SK-N-SH treated with all-trans-retinoic acid at 6 μM for 48 hours (cell line): Measurements from ENCODE around the gene DNAH2.

Experiments used
- ATAC-seq: fragments of 200-7000 bp; cut with Tn5 transposase; 3 replicates; pipeline ENCODE4 v1.9.1; 2020; ENCODE audit warnings: mild to moderate bottlenecking, moderate library complexity
- ARNTL ChIP-seq: fragments of 450-650 bp; formaldehyde crosslinking; IDR thresholded peaks from 2 replicates; pipeline ENCODE4 v1.5.0; 2020; ENCODE audit warnings: low read depth, mild to moderate bottlenecking, moderate library complexity, borderline replicate concordance
- BACH2 ChIP-seq: fragments of 250-450 bp; sonication (Bioruptor Pico); IDR thresholded peaks from 2 replicates; pipeline ENCODE4 v1.9.0; 2021; ENCODE audit warnings: mild to moderate bottlenecking, borderline replicate concordance
- CSDC2 ChIP-seq: fragments of 250-450 bp; sonication (Bioruptor Pico); IDR thresholded peaks from 2 replicates; pipeline ENCODE4 v1.5.0; 2020; ENCODE audit warnings: mild to moderate bottlenecking, moderate library complexity
- ESRRG ChIP-seq: fragments of 250-450 bp; sonication (Bioruptor Pico); IDR thresholded peaks from 2 replicates; pipeline ENCODE4 v1.6.1; 2021; ENCODE audit warnings: mild to moderate bottlenecking
- GLIS3 ChIP-seq: fragments of 250-450 bp; sonication (Bioruptor Pico); IDR thresholded peaks from 2 replicates; pipeline ENCODE4 v1.5.0; 2020; ENCODE audit warnings: mild to moderate bottlenecking, moderate library complexity
- ISL1 ChIP-seq: fragments of 250-450 bp; sonication (Bioruptor Pico); IDR thresholded peaks from 2 replicates; pipeline ENCODE4 v2.1.2; 2022; ENCODE audit warnings: mild to moderate bottlenecking, moderate library complexity
- OSR1 ChIP-seq: fragments of 250-450 bp; sonication (Bioruptor Pico); IDR thresholded peaks from 2 replicates; pipeline ENCODE4 v1.8.0; 2022; ENCODE audit warnings: moderate library complexity, mild to moderate bottlenecking, inconsistent platforms
- PPARA ChIP-seq: fragments of 250-450 bp; sonication (Bioruptor Pico); IDR thresholded peaks from 2 replicates; pipeline ENCODE4 v1.5.0; 2020; ENCODE audit warnings: mild to moderate bottlenecking, borderline replicate concordance
- RARB ChIP-seq: fragments of 250-450 bp; sonication (Bioruptor Pico); IDR thresholded peaks from 2 replicates; pipeline ENCODE4 v1.8.0; 2021; ENCODE audit warnings: mild to moderate bottlenecking, moderate library complexity
- SNAI2 ChIP-seq: fragments of 250-450 bp; sonication (Bioruptor Pico); IDR thresholded peaks from 2 replicates; pipeline ENCODE4 v1.5.0; 2020; ENCODE audit warnings: mild to moderate bottlenecking, moderate library complexity
- TCF4 ChIP-seq: fragments of 250-450 bp; sonication (Bioruptor Pico); IDR thresholded peaks from 2 replicates; pipeline ENCODE4 v1.8.0; 2021; ENCODE audit warnings: mild to moderate bottlenecking, moderate library complexity, borderline replicate concordance
- TOX ChIP-seq: fragments of 250-450 bp; sonication (Bioruptor Pico); IDR thresholded peaks from 2 replicates; pipeline ENCODE4 v1.8.0; 2021; ENCODE audit warnings: mild to moderate bottlenecking, moderate library complexity, borderline replicate concordance
- ZC3H10 ChIP-seq: fragments of 250-450 bp; sonication (Bioruptor Pico); IDR thresholded peaks from 2 replicates; pipeline ENCODE4 v1.5.1; 2021; ENCODE audit warnings: mild to moderate bottlenecking, moderate library complexity
- ZFP3 ChIP-seq: fragments of 250-450 bp; sonication (Bioruptor Pico); IDR thresholded peaks from 2 replicates; pipeline ENCODE4 v1.5.0; 2020; ENCODE audit warnings: mild to moderate bottlenecking, moderate library complexity
- ZFP30 ChIP-seq: fragments of 450-650 bp; formaldehyde crosslinking; IDR thresholded peaks from 2 replicates; pipeline ENCODE4 v1.5.0; 2022; ENCODE audit warnings: mild to moderate bottlenecking, moderate library complexity
- ZNF565 ChIP-seq: fragments of 450-650 bp; formaldehyde crosslinking; conservative IDR thresholded peaks from 2 replicates; pipeline ENCODE4 v1.5.0; 2020; ENCODE audit warnings: low read depth, mild to moderate bottlenecking, moderate library complexity
- ZNF70 ChIP-seq: fragments of 450-650 bp; formaldehyde crosslinking; IDR thresholded peaks from 2 replicates; pipeline ENCODE4 v1.5.0; 2020; ENCODE audit warnings: mild to moderate bottlenecking, moderate library complexity
- ZNF8 ChIP-seq: fragments of 450-650 bp; formaldehyde crosslinking; IDR thresholded peaks from 2 replicates; pipeline ENCODE4 v1.5.0; 2020; ENCODE audit warnings: mild to moderate bottlenecking, moderate library complexity
- TF ChIP-seq, protein P1 (sequence below): fragments of 250-450 bp; sonication (Bioruptor Pico); IDR thresholded peaks from 2 replicates; pipeline ENCODE4 v1.8.0; 2021; ENCODE audit warnings: low read depth, mild to moderate bottlenecking, moderate library complexity, borderline replicate concordance
- TF ChIP-seq, protein P2 (sequence below): fragments of 250-450 bp; sonication (Bioruptor Pico); IDR thresholded peaks from 2 replicates; pipeline ENCODE4 v1.5.1; 2021; ENCODE audit warnings: mild to moderate bottlenecking, moderate library complexity
- TF ChIP-seq, protein P3 (sequence below): fragments of 250-450 bp; sonication (Bioruptor Pico); IDR thresholded peaks from 2 replicates; pipeline ENCODE4 v1.8.0; 2020; ENCODE audit warnings: mild to moderate bottlenecking, moderate library complexity, borderline replicate concordance
- TF ChIP-seq, protein P4 (sequence below): fragments of 250-450 bp; sonication (Bioruptor Pico); IDR thresholded peaks from 2 replicates; pipeline ENCODE4 v1.5.0; 2020; ENCODE audit warnings: mild to moderate bottlenecking, moderate library complexity
- TF ChIP-seq, protein P5 (sequence below): fragments of 250-450 bp; sonication (Bioruptor Pico); IDR thresholded peaks from 2 replicates; pipeline ENCODE4 v1.5.1; 2020; ENCODE audit warnings: low read depth, mild to moderate bottlenecking, moderate library complexity

Gene DNAH2

DNA sequence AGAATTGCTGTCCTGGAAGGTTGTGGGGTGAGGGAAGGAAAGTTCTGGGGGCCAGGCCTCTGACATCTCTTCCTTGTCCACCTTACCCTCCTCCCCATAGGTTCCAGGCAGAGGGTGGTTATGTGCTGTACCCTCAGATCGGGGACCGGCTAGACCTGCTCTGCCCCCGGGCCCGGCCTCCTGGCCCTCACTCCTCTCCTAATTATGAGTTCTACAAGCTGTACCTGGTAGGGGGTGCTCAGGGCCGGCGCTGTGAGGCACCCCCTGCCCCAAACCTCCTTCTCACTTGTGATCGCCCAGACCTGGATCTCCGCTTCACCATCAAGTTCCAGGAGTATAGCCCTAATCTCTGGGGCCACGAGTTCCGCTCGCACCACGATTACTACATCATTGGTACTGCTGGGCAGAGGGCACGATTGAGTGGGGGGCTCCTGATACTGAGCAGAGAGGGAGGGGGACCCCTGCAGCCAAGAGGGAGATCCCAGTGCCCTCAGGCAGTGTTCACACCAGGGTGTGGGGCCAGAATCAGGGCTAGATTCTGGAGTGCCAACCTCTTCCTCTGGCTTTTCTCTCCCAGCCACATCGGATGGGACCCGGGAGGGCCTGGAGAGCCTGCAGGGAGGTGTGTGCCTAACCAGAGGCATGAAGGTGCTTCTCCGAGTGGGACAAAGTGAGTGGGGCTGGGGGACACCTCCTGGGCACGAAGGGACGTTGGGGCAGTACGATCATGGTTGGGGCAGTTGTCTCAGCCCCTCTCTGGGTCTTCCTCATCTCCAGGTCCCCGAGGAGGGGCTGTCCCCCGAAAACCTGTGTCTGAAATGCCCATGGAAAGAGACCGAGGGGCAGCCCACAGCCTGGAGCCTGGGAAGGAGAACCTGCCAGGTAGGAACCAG is 9.4 kb upstream of the DNAH2 start:
- TF ChIP-seq ZFP30 (CRISPR knock-in tag): no peak
- no peak for TF ChIP-seq ZNF8 (CRISPR knock-in tag)
- TF ChIP-seq, protein P1, sequence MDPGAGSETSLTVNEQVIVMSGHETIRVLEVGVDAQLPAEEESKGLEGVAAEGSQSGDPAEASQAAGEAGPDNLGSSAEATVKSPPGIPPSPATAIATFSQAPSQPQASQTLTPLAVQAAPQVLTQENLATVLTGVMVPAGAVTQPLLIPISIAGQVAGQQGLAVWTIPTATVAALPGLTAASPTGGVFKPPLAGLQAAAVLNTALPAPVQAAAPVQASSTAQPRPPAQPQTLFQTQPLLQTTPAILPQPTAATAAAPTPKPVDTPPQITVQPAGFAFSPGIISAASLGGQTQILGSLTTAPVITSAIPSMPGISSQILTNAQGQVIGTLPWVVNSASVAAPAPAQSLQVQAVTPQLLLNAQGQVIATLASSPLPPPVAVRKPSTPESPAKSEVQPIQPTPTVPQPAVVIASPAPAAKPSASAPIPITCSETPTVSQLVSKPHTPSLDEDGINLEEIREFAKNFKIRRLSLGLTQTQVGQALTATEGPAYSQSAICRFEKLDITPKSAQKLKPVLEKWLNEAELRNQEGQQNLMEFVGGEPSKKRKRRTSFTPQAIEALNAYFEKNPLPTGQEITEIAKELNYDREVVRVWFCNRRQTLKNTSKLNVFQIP (CRISPR knock-in tag): no peak
- TF ChIP-seq ZNF565 (CRISPR knock-in tag): no peak
- no peak for TF ChIP-seq ESRRG (CRISPR knock-in tag)
- TF ChIP-seq SNAI2: no peak
- TF ChIP-seq, protein P2, sequence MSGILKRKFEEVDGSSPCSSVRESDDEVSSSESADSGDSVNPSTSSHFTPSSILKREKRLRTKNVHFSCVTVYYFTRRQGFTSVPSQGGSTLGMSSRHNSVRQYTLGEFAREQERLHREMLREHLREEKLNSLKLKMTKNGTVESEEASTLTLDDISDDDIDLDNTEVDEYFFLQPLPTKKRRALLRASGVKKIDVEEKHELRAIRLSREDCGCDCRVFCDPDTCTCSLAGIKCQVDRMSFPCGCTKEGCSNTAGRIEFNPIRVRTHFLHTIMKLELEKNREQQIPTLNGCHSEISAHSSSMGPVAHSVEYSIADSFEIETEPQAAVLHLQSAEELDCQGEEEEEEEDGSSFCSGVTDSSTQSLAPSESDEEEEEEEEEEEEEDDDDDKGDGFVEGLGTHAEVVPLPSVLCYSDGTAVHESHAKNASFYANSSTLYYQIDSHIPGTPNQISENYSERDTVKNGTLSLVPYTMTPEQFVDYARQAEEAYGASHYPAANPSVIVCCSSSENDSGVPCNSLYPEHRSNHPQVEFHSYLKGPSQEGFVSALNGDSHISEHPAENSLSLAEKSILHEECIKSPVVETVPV (CRISPR knock-in tag): no peak
- TF ChIP-seq ZC3H10 (CRISPR knock-in tag): no peak
- TF ChIP-seq, protein P3, sequence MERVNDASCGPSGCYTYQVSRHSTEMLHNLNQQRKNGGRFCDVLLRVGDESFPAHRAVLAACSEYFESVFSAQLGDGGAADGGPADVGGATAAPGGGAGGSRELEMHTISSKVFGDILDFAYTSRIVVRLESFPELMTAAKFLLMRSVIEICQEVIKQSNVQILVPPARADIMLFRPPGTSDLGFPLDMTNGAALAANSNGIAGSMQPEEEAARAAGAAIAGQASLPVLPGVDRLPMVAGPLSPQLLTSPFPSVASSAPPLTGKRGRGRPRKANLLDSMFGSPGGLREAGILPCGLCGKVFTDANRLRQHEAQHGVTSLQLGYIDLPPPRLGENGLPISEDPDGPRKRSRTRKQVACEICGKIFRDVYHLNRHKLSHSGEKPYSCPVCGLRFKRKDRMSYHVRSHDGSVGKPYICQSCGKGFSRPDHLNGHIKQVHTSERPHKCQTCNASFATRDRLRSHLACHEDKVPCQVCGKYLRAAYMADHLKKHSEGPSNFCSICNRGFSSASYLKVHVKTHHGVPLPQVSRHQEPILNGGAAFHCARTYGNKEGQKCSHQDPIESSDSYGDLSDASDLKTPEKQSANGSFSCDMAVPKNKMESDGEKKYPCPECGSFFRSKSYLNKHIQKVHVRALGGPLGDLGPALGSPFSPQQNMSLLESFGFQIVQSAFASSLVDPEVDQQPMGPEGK (CRISPR knock-in tag): no peak
- TF ChIP-seq RARB (CRISPR knock-in tag): no peak
- TF ChIP-seq, protein P4, sequence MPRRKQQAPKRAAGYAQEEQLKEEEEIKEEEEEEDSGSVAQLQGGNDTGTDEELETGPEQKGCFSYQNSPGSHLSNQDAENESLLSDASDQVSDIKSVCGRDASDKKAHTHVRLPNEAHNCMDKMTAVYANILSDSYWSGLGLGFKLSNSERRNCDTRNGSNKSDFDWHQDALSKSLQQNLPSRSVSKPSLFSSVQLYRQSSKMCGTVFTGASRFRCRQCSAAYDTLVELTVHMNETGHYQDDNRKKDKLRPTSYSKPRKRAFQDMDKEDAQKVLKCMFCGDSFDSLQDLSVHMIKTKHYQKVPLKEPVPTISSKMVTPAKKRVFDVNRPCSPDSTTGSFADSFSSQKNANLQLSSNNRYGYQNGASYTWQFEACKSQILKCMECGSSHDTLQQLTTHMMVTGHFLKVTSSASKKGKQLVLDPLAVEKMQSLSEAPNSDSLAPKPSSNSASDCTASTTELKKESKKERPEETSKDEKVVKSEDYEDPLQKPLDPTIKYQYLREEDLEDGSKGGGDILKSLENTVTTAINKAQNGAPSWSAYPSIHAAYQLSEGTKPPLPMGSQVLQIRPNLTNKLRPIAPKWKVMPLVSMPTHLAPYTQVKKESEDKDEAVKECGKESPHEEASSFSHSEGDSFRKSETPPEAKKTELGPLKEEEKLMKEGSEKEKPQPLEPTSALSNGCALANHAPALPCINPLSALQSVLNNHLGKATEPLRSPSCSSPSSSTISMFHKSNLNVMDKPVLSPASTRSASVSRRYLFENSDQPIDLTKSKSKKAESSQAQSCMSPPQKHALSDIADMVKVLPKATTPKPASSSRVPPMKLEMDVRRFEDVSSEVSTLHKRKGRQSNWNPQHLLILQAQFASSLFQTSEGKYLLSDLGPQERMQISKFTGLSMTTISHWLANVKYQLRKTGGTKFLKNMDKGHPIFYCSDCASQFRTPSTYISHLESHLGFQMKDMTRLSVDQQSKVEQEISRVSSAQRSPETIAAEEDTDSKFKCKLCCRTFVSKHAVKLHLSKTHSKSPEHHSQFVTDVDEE (CRISPR knock-in tag): no peak
- no peak for TF ChIP-seq OSR1 (CRISPR knock-in tag)
- no peak for TF ChIP-seq ISL1 (CRISPR knock-in tag)
- TF ChIP-seq ZNF70 (CRISPR knock-in tag): no peak
- no peak for TF ChIP-seq TCF4
- no peak for TF ChIP-seq BACH2
- TF ChIP-seq ARNTL (CRISPR knock-in tag): no peak
- no peak for TF ChIP-seq CSDC2 (CRISPR knock-in tag)
- no peak for TF ChIP-seq TOX
- TF ChIP-seq PPARA (CRISPR knock-in tag): no peak
- ATAC-seq: no peak

DNA sequence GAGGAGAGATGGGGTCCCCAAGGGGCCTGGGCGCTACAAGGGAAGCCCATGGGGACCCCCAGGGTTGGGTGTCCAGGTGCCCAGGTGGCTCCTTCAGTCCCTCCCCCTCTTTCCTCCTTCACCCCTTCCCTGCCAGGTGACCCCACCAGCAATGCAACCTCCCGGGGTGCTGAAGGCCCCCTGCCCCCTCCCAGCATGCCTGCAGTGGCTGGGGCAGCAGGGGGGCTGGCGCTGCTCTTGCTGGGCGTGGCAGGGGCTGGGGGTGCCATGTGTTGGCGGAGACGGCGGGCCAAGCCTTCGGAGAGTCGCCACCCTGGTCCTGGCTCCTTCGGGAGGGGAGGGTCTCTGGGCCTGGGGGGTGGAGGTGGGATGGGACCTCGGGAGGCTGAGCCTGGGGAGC is 8.5 kb upstream of the DNAH2 start:
- no peak for ATAC-seq
- TF ChIP-seq ZFP3 (CRISPR knock-in tag) (no peak), GLIS3 (CRISPR knock-in tag) (no peak), ZNF565 (CRISPR knock-in tag) (no peak), ZNF8 (CRISPR knock-in tag) (no peak), ZFP30 (CRISPR knock-in tag) (no peak), ZC3H10 (CRISPR knock-in tag) (no peak), ARNTL (CRISPR knock-in tag) (no peak), PPARA (CRISPR knock-in tag) (no peak)
- TF ChIP-seq, protein P3 (CRISPR knock-in tag): no peak
- TF ChIP-seq, protein P1 (CRISPR knock-in tag): no peak
- TF ChIP-seq, protein P5, sequence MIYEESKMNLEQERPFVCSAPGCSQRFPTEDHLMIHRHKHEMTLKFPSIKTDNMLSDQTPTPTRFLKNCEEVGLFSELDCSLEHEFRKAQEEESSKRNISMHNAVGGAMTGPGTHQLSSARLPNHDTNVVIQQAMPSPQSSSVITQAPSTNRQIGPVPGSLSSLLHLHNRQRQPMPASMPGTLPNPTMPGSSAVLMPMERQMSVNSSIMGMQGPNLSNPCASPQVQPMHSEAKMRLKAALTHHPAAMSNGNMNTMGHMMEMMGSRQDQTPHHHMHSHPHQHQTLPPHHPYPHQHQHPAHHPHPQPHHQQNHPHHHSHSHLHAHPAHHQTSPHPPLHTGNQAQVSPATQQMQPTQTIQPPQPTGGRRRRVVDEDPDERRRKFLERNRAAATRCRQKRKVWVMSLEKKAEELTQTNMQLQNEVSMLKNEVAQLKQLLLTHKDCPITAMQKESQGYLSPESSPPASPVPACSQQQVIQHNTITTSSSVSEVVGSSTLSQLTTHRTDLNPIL (CRISPR knock-in tag): no peak
- TF ChIP-seq, protein P2 (CRISPR knock-in tag): no peak
